Ammon's horn (tissue), 1 donor: Measurements from ENCODE around the gene ZBTB16.

Experiments used
- DNase-seq: peaks from one replicate; pipeline ENCODE4 v3.0.0-alpha.2; 2016; ENCODE audit warnings: low spot score

ZBTB16 gene

GRCh38 chr11:114261791-114262190, 202.3 kb downstream of the ZBTB16 start:
- no peak for DNase-seq

DNA sequence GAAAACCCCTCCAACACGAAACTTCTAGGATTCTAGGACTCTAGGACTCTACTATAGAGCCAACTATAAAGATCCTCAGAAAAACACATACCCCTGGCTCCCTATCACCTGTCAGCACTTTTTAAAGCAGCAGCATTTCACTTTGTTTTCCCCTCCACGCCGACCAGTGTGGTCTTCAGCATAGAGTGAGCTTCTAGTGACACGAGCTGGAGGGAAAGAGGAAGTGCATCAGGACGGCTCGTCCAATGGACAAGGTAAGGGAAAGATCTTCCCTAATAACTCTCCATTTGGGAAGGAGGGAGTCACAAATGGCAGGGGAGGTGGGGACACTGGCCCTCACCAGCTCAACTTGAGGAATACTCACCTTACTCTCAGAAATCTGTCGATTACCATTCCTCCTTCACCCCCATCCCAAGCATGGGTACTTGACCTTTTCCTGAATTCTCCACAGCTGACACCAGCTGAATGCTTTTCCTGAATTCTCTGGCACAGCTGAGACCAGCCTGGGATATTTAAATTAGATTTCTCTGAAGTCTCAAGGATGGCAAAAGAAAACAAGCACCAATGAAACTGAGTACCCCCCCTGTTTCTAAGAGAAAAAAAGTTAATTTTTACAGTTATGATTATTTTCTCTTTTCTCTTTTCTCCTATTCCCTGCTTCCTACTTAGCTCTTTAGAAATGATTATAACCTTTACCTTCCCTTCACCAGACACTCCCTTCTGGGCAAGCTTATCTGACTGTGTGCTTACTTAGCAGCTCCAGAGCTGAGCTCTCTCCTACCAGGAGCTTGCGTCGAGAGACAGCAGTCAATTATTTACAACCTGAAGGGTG, 203.4 kb downstream of the ZBTB16 start:
- DNase-seq: peak; percentile 83

- DNase-seq: no peak
These were observed 204.1 kb downstream of the ZBTB16 start for GRCh38 chr11:114263513-114264170.

DNA sequence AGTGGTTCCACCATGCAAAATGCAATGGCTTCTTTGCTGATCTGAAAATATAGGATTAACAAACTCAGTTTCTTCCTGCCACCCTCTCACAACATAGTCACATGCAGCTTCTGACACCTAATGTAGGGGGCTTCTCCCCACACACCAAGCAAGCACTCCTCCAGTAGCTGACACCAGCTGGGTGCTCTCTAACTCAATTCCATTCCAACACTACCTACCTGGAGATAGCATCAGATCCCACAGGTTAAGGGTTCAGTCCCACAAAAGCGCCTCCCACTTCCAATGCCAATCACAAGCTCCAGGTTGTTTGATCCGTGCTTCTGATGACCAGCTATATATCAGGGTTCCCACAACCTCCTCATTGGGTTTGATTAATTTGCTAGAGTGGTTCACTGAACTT, 204.9 kb downstream of the ZBTB16 start:
- no peak for DNase-seq

DNA sequence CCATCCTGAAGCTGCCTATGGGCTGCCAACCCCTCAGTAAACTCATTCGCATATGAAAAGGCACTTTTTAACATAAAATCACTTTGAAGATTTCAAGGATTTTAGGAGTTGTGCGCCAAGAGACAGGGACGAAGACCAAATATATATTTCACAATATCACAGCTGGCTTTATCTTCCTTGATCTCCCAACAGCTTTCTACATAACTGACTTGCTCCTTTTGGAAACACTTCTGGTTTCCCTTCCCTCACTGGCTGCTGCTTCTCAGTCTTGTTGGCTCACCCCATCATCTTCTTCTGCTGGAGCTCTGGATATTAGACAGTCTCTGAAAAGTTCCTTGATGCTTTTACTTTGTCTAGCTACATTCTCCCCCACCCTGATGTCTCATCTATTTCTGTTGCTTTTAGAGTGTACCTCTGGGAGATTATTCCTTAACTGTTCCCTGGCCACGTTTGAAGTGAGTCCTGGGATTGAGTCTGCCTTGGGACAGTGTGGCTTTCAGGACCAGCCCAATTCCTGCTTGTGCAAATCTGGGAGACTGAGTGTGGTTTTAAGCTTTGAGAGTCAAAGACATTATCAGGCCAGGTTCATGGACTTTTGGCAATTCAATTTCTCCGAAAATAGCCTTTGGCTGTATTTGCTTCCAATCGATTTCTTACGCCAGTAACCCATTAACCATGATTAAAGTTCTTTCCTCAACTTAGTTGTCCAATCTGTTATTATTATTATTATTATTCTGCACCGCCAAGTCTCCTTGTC, 205.8 kb downstream of the ZBTB16 start:
- no peak for DNase-seq

DNA sequence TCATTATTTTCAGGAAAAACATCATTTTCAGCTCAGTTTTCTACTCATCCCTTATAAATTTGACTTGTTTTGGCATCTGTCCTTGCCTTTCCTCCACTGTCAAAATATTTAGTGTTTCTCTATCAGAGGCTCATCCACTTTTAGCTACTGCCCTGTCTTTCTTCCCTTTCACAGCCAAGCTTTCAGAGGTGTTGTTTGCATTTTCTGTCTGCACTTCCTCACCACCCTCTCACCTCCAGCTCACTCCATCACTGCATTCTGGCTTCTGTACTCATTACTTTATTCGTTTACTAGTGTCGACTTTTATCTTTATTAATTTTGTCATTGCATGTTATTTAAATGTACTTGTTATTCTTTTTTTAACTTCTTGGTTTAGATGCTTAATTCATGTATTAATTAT, 210.0 kb downstream of the ZBTB16 start:
- DNase-seq: no peak

- no peak for DNase-seq
These were observed 211.2 kb downstream of the ZBTB16 start for GRCh38 chr11:114270531-114271270.

- DNase-seq: no peak
These were observed 211.8 kb downstream of the ZBTB16 start for GRCh38 chr11:114271316-114271715.

- DNase-seq: no peak
These were observed 212.8 kb downstream of the ZBTB16 start for GRCh38 chr11:114272311-114272710.

DNA sequence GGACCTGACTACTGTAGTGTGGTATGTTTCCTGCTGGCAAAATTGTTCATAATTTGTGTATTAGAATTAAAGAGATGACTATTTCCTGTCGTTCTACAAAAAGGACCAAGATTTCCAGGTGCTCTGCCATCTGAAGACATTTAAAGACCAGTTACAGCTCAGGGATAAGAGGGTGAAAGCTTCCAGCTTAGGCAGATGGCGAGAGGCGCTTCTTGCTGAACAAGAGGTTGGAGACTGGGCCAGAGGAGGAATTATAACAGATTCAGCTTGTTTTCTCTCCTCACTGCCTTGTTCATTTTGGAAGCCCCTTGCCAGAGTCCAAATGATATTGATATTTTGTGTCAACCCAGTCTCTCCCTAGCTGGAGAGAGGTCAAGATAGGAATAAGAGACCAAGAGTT, 213.6 kb downstream of the ZBTB16 start:
- no peak for DNase-seq

- no peak for DNase-seq
These were observed 214.6 kb downstream of the ZBTB16 start for GRCh38 chr11:114273890-114274635.

GRCh38 chr11:114274637-114275036, 215.1 kb downstream of the ZBTB16 start:
- no peak for DNase-seq

DNA sequence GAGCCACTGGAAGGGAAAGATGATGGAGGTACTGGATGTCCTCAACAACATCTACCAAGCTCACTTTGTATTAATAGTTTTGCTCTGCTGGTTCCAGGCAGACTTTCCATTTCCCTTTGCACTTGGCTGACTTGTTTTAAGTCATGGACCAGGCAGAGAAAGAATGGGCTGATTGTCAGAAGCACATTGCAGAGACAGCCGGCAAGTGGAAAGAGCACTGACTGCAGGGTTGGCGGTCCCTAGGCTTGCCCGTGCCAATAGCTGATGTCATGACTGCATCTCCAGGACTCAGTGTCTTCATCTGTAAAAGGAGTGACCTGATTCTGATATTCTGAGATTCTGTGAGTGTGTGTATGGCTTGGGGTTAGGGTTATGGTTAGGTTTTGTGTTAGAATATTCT, 215.8 kb downstream of the ZBTB16 start:
- DNase-seq: peak; percentile 74

- DNase-seq: no peak
These were observed 216.6 kb downstream of the ZBTB16 start for GRCh38 chr11:114276077-114276476.

- no peak for DNase-seq
These were observed 218.3 kb downstream of the ZBTB16 start for GRCh38 chr11:114277637-114278341.

DNA sequence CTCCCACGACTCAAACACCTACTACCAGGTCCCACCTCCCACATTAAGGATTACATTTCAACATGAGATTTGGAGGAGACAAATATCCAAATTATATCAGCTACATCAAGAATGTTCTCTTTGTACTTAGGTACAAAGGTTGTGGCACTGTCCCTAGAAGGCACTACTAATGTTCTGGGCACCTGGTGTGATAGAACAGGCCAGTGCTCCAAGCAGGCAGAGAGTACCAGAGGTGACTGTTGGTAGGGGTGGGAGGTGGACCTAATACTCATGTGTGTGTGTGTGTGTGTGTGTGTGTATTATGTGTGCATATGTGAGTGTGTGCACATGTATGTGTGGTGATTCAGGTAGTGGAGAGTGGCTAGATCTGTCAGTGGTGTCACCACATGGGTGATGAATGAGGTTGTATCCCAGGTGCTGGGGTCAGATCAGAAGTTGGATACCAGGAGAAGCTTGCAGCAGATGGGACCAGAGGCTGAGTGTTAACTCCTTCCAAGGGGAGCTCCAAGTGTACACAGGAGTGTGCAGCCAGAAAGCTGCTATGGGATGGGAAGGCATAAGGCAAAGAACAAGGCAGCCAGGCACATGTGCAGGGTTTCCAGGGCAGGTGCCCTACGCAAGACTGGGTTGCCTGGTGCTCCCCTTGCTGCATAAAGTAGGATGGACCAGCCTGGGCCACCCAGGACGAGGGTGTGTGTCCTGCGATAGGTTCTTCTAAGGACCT, 219.0 kb downstream of the ZBTB16 start:
- no peak for DNase-seq

DNA sequence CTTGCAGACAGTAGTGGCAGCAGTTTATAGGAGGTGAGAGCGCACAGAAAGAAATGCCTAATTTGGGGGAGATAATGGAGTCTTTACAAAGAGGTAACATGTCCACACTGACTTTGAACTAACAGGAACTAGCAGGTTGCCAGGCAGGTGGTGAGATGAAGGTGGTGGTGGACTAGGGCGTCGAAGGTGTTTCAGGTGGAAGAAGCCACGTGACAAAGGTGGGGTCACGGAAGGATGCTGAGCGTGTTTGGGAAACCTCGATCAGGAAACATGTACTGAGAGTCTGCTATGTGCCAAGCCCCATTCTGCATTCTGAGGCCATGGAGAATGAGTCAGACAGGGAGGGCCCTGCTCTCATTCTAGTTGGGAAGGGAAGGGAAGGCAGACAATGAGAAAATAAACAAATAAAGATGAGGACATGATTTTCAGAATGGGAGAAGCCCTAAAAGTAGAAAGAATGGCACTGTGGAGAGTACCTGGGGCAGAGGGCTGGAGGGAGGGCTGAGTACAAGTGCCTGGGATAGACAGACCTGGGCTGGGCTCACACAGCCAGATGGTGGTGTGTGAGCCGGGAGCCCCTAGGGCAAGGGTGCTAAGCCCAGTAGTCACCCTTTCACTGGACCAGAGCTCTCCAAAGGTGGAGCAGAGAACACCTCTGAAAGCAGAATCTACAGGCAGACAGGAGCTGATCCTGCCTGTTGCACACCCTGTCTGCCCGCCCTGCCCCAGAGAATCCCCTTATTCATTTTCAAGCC, 220.5 kb downstream of the ZBTB16 start:
- DNase-seq: no peak

GRCh38 chr11:114280696-114281095, 221.2 kb downstream of the ZBTB16 start:
- DNase-seq: peak; percentile 49

- DNase-seq: no peak
These were observed 222.0 kb downstream of the ZBTB16 start for GRCh38 chr11:114281388-114281956.
